HG02885 (cell line): ENCODE results near the gene GARIN5A.

ENCODE experiments used
- ATAC-seq: cut with Tn5 transposase; IDR thresholded peaks from one replicate; pipeline ENCODE4 v1.9.1; 2021; ENCODE audit warnings: mild to moderate bottlenecking; ENCODE audit not compliant: unreplicated experiment, poor library complexity

The GARIN5A gene

DNA sequence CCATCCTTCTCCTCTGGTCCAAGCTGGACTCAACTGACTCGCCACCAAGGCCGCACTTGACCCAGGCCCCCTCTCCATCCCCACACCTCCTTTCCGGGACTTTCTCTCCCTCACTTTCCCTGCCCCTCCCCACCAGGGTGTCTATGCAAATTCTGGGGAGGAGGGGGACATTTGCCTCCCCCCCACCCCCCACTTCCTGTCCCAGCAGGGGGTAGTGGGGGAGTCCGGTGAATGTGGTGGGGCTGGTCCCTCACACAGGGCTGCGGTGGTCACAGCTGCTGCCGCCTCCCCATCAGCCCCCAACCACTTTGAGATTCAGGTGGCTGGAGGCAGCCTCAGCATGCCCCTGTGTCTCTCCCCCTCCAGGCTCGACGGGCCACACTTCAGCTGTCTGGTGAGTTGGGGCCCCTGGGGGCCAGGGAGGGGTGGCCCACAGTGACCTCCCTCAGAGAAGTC, 57.0 kb downstream of the GARIN5A start:
- ATAC-seq, result no peak

DNA sequence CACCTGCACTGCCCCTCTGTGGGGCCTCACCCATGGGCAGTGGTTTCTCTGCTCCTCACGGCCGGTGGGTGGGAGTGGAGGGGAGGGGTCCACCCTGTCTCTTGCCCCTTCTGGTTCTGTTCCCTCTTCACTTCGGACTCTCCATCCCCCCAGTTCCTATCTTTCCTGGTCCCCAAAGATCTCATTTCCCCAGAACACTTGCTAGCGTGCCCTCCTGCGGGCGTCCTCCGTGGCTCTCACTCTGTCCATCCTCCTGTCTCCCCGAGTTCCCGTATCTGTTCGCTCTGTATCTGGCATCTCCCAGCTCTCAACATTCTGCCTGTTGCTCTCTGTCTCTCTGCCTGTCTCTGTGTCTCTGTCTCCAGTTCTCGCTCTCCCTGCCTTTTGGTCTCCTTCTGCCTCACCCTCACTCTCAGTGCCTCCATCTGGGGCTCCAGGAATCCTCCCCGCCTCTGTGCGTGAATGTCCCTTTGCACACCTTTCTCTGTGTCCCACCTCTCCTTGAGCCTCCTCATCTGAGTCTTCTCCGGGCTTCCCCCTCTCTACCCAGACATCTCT, 57.5 kb downstream of the GARIN5A start:
- no peak for ATAC-seq

DNA sequence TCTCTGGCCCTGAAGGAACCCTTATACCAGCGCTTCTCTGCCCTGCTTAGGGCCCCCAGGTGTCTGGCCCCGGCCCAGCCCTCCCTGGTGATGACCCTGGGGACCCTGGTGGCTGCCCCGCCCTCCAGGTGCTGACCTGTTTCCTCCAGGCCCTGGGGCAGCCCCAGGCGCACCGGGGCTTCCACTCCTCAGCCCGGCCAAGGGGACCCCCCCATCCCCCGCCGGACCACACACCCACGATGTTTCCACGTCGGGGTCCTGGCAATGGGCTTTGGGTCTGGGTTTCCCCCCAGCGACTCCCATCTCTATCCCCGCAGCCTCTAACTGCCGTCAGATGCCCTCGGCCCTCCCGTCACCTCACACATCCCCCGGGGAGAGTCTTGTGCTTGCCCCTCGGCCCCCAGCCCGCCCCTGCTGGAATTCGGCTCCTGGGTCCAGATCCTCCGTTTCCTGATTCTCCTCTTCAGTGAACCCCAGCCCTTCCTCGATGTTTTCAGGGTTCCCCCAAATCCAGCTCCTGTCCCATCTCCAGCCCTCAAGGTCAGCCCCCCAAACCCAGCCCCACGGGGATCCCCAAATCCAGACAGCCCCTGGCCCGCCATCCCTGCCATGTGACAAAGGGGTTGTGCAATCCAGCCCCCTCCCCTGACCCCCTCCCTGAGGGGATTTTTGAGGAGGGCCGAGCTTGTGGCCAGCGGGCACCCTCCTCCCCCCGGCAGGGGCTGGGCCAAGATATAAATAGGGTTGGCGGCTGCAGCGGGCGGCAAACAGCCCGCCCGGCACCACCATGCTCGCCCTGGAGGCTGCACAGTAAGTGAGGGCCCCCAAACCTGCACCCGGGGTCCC, 58.2 kb downstream of the GARIN5A start, which contains the start of gene SPIB:
SPIB (plus strand) TSS at position 763 of the 846 bp plus-strand sequence; CDS start at position 788, 25 bp downstream.
- no peak for ATAC-seq

DNA sequence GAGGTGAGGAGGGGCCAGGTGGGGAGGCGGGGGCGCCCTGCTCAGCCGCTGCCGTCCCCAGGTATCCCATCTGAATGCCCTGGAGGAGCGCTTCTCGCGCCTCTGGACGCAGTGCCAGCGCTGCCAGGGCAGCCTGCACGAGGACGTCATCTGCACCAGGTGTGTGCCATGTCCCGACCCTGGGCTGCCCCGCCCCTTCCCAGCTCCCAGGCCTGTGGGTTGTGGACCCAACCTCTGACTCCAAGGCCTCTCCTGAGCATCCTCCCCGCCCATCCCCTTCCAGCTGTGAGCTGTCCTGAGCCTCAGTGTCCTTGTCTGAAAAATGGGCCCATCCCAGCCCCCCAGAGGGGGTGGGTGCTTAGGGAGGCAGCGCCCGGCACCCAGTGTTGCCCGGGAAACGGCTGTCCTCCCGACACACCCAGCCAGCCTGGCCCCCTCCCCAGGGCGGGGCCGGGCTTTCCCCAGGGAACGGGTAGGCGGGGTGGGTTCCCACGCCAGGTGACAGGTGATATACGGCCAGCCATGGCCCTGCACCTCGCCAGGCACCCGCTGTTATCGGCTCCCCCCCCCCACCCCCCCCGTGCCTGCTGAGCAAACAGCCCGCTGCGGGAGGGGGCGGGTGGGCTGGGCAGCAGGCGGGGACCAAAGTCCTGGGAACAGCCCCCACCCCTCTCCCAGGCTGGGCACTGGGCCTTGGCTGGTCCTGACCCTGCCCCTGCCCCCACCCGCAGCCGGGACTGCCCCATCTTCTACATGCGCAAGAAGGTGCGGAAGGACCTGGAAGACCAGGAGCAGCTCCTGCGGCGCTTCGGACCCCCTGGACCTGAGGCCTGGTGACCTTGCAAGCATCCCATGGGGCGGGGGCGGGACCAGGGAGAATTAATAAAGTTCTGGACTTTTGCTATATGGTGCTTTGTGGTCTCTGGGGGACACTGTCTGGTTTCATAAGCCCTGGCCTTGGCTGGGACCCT, 59.3 kb downstream of the GARIN5A start:
- ATAC-seq, result no peak
